GM18909 (cell line): Measurements from ENCODE around the gene SIGLEC10.
A peak's percentile ranks its signal among the peaks of the same experiment; 100 is the strongest.

Experiments used
- ATAC-seq: cut with Tn5 transposase; IDR thresholded peaks from one replicate; pipeline ENCODE4 v1.9.1; 2021; ENCODE audit warnings: mild to moderate bottlenecking; ENCODE audit not compliant: unreplicated experiment, poor library complexity

SIGLEC10 gene

DNA sequence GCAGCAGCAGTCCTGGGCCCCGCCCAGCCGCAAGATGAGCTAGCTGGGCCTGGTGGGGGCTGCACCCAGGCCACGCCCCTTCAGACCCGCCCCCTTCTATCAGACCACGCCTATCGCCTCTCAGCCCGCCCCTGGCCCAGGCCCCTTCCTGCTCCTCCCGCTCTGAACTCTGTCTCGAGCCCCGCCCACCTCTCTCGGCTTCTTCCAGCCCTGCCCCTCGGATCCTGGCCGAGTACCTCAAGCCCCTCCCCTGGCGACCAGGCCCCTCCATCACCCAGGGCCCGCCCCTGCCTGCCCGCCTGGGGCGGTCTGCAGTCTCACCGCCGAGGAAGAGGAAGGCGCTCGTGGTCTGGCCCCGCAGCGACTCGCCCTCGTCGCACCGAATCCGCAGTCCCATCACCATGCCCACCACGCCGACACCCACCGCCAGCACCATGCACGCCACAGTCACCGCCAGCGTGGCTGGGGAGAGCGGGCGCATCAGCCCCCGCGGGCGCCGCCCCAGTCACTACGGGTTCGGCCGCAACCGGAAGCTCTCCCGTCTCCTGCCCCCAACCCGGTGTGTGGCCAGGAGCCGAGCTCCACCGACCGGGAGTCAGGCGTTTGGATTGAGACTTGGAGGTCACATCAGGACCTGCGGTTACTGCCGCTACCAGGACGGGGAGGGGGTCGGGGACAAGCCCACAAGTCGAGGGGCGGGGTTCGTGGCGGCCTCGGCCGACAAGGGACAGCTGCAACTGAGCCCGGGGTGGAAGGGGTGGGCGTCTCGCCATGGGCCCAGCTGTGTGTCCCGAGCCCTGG is 49.7 kb downstream of the SIGLEC10 start:
- ATAC-seq = peak; percentile 75

GRCh38 chr19:51367255-51367564 is 50.2 kb downstream of the SIGLEC10 start:
- no peak for ATAC-seq

DNA sequence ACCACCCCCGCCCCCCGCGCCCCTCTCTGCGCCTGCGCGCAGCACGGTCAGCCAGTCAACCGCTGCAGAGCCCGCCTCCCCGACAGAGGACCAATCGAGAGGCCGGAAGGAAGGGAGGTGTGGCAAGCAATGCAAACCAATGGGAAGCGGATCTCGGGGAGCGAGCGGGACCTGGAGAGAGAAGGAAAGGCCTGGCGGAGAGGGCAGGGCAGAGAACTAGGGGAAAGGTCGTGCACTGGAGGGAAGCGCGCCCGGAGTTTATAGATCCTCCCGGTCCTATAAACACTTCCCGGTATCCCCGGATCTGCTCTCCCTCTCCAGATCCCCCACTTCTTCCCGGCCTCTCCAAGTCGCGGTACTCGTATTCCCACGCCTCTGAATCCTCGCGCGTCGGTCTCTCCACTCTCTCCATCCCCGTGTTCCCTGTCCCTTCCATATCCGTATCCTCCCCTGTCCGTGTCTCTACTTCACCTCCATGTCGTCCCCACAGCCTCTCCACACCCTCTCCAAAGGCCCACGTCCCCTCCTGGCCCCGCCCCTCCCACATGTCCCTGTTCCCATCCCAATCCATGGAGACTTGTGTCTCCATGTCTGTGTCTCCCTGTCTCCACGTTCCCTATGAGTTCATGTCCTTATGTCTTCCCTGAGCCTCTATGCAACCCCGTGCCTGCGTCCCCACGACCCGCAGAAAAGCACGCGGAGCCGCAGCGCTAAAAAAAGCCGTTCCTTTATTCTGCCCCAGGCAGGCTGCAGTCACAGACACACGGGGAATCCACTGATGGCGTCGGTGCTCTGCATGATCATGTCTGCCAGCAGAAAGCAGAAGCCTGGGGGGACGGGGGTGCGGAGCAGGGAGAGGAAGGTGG is 50.8 kb downstream of the SIGLEC10 start:
- peak; percentile 53 for ATAC-seq

DNA sequence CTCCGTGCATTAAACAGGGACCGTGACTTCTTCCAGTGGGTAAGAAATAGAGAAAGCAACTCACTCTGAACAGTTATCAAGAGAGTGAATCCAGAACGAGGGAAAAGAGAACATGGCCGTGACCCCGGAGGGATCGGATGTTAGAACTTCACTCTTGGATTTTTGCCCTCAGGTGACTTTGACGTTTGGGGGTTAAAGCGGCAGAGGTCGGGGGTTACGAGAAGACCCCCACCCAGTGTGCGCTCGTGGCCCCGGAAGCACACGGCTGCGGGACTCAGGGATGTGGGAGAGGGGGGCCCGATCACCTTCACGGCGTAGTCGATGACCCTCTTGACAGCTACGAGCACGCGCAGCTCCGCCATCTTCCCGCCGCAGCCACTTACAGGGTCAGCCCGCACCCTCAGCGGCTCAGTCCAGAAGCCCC is 51.5 kb downstream of the SIGLEC10 start, which contains the start of gene ETFB:
Gene ETFB (minus strand): TSS at position 424 of the 424 bp plus-strand sequence. CDS start 62 bp downstream, at position 362.
- ATAC-seq = no peak

DNA sequence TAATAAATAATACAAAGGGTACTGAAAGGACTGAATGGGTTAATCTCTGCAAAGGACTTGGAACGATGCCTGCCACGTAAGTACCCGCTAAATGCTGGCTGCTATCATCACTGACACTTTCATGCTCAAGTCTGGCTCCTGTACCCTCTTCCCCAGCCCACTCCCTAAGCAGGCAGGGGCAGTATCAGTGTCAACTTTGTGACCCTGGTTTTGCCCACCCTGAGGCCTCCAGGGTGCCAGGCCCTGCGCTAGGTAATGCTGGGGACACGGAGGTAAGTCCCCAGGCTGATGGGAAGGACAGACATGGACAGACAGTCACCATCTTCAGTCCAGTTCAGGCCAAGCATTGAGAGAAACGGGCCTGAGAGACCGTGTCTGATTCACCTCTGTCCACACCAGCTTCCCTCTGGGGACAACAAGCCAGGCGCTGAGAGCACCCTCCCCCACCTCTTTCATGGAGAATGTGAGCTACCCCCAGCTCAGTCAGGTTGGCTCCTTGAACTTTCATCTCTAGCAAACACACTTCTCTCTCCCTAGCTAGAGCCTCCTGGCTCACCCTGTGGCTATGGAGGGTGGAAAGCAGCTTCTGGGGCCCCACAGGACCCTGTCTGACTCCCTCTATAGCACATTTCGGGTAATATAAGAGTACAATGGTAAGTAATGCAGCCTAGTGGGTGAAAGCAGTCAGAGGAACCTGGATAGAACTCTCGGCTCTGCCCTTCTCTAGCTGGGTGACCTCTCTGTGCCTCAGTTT is 52.1 kb downstream of the SIGLEC10 start:
- ATAC-seq = no peak

DNA sequence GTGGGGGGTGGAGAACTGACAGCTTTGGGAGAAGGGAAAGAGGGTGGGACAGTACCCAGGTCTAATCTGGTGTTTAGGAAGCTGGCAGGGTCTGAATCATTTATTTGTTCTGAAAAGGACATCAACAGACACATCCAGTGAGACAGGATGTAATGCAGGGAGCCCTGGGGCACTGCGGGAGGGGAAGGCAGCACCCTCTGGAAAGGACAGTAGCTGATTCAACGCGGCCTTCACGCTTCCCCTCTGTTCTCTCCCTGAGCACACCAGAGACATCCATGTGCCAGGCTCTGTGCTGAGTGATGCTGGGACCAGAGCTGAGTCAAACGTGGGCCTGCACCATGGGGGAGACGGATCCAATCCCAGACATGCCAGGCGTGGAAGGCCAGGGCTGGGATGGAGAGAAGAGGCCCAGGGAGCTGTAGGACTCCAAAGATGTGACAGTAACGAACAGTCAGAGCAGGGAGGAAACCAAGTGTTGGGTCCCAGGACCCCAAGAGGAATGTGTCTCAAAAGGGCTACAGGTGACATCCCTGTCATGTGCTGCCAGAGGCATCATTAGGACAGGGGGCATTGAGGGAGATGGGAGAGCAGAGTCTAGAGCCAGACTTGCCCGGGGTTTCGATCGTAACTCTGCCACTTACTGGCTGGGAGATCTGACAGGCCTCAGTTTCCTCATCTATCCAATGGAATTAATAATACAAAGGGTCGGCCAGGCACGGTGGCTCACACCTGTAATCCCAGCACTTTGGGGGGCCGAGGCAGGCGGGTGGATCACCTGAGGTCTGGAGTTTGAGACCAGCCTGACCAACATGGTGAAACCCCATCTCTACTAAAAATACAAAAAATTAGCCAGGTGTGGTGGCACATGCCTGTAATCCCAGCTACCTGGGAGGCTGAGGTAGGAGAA is 53.0 kb downstream of the SIGLEC10 start:
- ATAC-seq = no peak

DNA sequence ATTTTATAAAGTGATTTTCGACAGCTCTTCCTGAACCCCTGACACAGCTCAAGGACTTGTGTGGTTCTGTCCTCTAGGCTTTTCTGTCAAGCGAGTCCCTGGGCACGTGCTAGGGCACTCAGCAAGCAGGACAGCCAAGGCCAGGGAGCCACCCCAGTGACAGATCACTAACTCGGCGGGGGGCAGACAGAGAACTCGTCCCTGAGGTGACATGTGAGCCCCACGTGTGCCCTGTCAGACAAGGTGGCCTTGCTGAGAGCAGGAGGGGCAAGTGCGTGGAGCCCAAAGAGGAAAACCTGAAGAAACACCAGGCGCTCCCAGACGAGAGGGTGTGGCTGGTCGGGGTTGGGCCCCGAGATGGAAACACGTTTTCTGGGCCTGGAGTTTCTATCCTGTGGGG is 56.2 kb downstream of the SIGLEC10 start:
- no peak for ATAC-seq
